DOHH2 (cell line): ENCODE results near the gene RNF224.

Experiments used
- H3F3A ChIP-seq: fragments of 200-600 bp; sonication (generic), shearing (Covaris generic); 2 replicates; pipeline ENCODE4 v1.6.0; 2016; ENCODE audit warnings: antibody characterized with exemption, mild to moderate bottlenecking; ENCODE audit not compliant: control insufficient read depth, insufficient read depth
- H3K27ac ChIP-seq: fragments of 200-600 bp; sonication (generic); 2 replicates; pipeline ENCODE4 v1.5.1; 2014; ENCODE audit warnings: low read depth, mild to moderate bottlenecking, low read length, moderate library complexity
- H3K27me3 ChIP-seq: fragments of 200-600 bp; sonication (generic); 2 replicates; pipeline ENCODE4 v1.6.1; 2014; ENCODE audit warnings: mild to moderate bottlenecking, low read length, mixed read lengths; ENCODE audit not compliant: control insufficient read depth
- H3K36me3 ChIP-seq: fragments of 200-600 bp; sonication (generic); 2 replicates; pipeline ENCODE4 v1.6.1; 2014; ENCODE audit warnings: mild to moderate bottlenecking, low read length, moderate library complexity, mixed read lengths; ENCODE audit not compliant: control insufficient read depth
- H3K4me1 ChIP-seq: fragments of 200-600 bp; sonication (generic); 2 replicates; pipeline ENCODE4 v1.6.1; 2014; ENCODE audit warnings: mild to moderate bottlenecking, low read length, mixed read lengths; ENCODE audit not compliant: control insufficient read depth
- H3K4me2 ChIP-seq: fragments of 200-600 bp; sonication (generic); 2 replicates; pipeline ENCODE4 v1.6.0; 2014; ENCODE audit warnings: mild to moderate bottlenecking, low read length, moderate library complexity
- H3K4me3 ChIP-seq: fragments of 200-600 bp; sonication (generic); 2 replicates; pipeline ENCODE4 v1.5.1; 2014; ENCODE audit warnings: mild to moderate bottlenecking, low read length, mixed read lengths
- H3K79me2 ChIP-seq: fragments of 200-600 bp; sonication (generic); 2 replicates; pipeline ENCODE4 v1.6.1; 2014; ENCODE audit warnings: mild to moderate bottlenecking, low read length, mixed read lengths; ENCODE audit not compliant: control insufficient read depth
- H3K9me2 ChIP-seq: fragments of 200-600 bp; sonication (generic); replicated peaks from 2 replicates; pipeline ENCODE4 v1.6.1; 2014; ENCODE audit warnings: mild to moderate bottlenecking, low read length, mixed read lengths; ENCODE audit not compliant: control insufficient read depth
- H3K9me3 ChIP-seq: fragments of 200-600 bp; sonication (generic); 2 replicates; pipeline ENCODE4 v1.6.1; 2014; ENCODE audit warnings: antibody characterized with exemption, low read length, mixed read lengths; ENCODE audit not compliant: control insufficient read depth, insufficient read depth
- H4K20me1 ChIP-seq: fragments of 200-600 bp; sonication (generic); 2 replicates; pipeline ENCODE4 v1.6.0; 2014; ENCODE audit warnings: low read depth, mild to moderate bottlenecking, antibody characterized with exemption, low read length, moderate library complexity; ENCODE audit not compliant: control insufficient read depth, insufficient read depth
- CTCF ChIP-seq: fragments of 200-600 bp; sonication (generic); IDR thresholded peaks from one replicate; pipeline ENCODE4 v1.5.1; 2014; ENCODE audit warnings: antibody characterized with exemption, mild to moderate bottlenecking, low read depth, low read length; ENCODE audit not compliant: poor library complexity, severe bottlenecking
- EZH2phosphoT487 ChIP-seq: fragments of 200-600 bp; sonication (generic); IDR thresholded peaks from 2 replicates; pipeline ENCODE4 v1.6.1; 2017; ENCODE audit warnings: borderline replicate concordance, mild to moderate bottlenecking, antibody characterized with exemption, low read length, moderate library complexity, mixed read lengths

RNF224 gene

GRCh38 chr9:137195525-137196220, 31.6 kb upstream of the RNF224 start:
- Histone ChIP-seq H3K27me3 (no peaks in the 10 kb centered on the region), H3K4me3 (no peak overlapping the region), H3K36me3 (peaks cover 15% of the 10 kb centered on the region), H3K4me1 (peaks cover 20% of the 10 kb centered on the region), H3K9me3 (no peaks in the 10 kb centered on the region), H3K27ac (no peak overlapping the region), H4K20me1 (peaks cover 3% of the 10 kb centered on the region; the same call in 1 of the 2 replicates), H3K79me2 (peaks cover 24% of the 10 kb centered on the region), H3K9me2 (no peaks in the 10 kb centered on the region), H3K4me2 (no peak overlapping the region), H3F3A (no peaks in the 10 kb centered on the region)
- TF ChIP-seq EZH2phosphoT487 (no peak), CTCF (no peak)

DNA sequence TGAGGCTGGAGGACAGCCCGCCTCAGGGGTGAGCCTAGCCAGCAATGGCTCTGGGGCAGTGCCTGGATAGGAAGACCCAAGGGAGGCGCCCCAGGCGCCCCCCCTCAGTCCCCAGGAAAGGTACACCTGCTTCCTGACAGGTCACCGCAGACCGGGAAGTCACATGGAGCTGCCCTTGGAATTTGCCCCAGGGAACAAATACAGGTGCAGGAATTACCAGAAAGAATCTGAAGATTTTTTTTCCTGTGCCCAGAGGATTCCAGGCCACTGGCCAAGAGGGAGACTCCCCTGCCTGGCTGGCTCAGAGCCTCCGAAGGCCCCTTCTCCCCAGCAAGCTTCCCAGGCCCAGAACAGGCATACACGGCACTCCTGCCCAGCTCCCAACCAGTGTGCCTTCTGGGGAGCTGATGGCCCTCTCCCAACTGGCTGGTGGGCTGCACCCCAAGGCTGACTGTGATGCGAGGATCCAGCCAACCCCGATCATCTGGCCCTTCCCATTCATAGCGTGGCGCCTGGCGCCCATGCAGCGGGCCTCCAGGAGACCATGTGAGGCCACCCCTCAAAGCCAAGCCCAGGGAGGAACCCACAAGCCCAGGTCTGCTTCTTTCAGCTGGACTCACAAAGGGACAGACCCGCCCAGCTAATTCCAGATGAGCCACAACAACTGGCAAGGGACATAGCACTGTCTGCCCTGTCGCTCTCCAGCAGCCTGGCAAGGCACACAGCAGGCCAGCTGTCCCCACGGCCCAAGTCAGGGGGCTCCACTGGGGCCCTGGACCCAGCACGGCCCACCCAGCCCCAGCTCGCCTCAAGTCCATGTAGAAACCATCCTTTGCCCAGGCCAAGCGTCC, 29.0 kb upstream of the RNF224 start:
- peaks cover 45% of the 10 kb centered on the region for H3K79me2 ChIP-seq
- peaks cover 6% of the 10 kb centered on the region for H3F3A ChIP-seq
- peaks cover 43% of the 10 kb centered on the region for H3K4me1 ChIP-seq
- H4K20me1 ChIP-seq = peaks cover 3% of the 10 kb centered on the region; the same call in 1 of the 2 replicates
- TF ChIP-seq CTCF (no peak), EZH2phosphoT487 (no peak)
- no peak overlapping the region for H3K4me3 ChIP-seq
- H3K9me3 ChIP-seq = no peaks in the 10 kb centered on the region
- no peak overlapping the region for H3K27ac ChIP-seq
- no peaks in the 10 kb centered on the region for H3K9me2 ChIP-seq
- peak overlapping the region; percentile 40 for H3K4me2 ChIP-seq
- H3K27me3 ChIP-seq = no peaks in the 10 kb centered on the region
- H3K36me3 ChIP-seq = no peaks in the 10 kb centered on the region

DNA sequence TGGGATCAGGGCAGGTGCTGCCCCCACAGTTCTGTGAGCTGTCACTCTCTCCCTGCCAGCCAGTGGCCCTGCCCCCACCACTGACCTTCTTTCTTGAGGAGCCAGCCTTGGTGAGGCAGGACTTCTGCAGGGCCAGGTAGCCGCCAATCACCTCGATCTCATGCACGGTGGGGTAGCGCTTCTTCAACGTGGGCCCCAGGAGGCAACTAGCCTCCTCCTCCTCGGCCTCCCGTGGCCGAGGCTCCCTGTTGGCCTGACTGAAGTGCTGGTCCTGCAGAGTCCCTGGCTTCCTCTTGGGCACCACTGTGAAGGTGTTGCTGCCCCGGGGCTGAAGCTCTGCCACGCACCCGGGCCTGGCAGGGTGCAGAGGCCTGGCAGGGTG, 28.4 kb upstream of the RNF224 start:
- Histone ChIP-seq H3K27ac (no peak overlapping the region), H3K4me2 (peak overlapping the region; percentile 40), H3K79me2 (peaks cover 52% of the 10 kb centered on the region), H3K9me3 (no peaks in the 10 kb centered on the region), H3K4me1 (peaks cover 49% of the 10 kb centered on the region), H4K20me1 (peaks cover 3% of the 10 kb centered on the region; the same call in 1 of the 2 replicates), H3K36me3 (peaks cover 1% of the 10 kb centered on the region), H3K4me3 (no peak overlapping the region; the same call in 1 of the 2 replicates), H3K9me2 (no peaks in the 10 kb centered on the region), H3F3A (peaks cover 6% of the 10 kb centered on the region), H3K27me3 (no peaks in the 10 kb centered on the region)
- no peak for TF ChIP-seq EZH2phosphoT487
- TF ChIP-seq CTCF = no peak
